A673 (cell line): ENCODE data around the gene BICD2. TPM values are rescaled to one million over a fixed set of nuclear protein-coding genes. Genes with fewer than 3 reads are reported as not detected.

Source experiments
- BruUV-seq: library from RNA; stranded (reverse); fragments of 400-500 nt; replicated peaks from 2 replicates; lab custom pipeline; 2021; lab: Mats Ljungman, UMichigan
- CTCF ChIA-PET: fragments of 300-600 bp; sonication (Branson Sonifier 250); formaldehyde crosslinking; loops from one replicate; lab custom pipeline; 2022; ENCODE audit warnings: antibody characterized with exemption; lab: Charles Lee
- POLR2A ChIA-PET: fragments of 300-600 bp; sonication (Branson Sonifier 250); formaldehyde crosslinking; loops from one replicate; lab custom pipeline; 2022; ENCODE audit warnings: antibody characterized with exemption; ENCODE audit not compliant: low non-redundant PET; lab: Charles Lee
- DNase-seq: peaks from one replicate; pipeline ENCODE4 v3.0.0-alpha.2; 2015; ENCODE audit warnings: low spot score
- H3K27ac ChIP-seq: fragments of 200-600 bp; sonication (generic); 2 replicates; pipeline ENCODE4 v1.5.1; 2016; ENCODE audit warnings: mixed run types, low read depth, mild to moderate bottlenecking, mixed read lengths, antibody characterized with exemption, low read length; ENCODE audit not compliant: poor library complexity, severe bottlenecking
- H3K27me3 ChIP-seq: fragments of 200-600 bp; sonication (generic); replicated peaks from 2 replicates; pipeline ENCODE4 v1.6.1; 2017; ENCODE audit warnings: mixed run types, low read depth, mild to moderate bottlenecking, mixed read lengths, antibody characterized with exemption, low read length; ENCODE audit not compliant: insufficient read depth, poor library complexity
- H3K36me3 ChIP-seq: fragments of 200-600 bp; sonication (generic); 2 replicates; pipeline ENCODE4 v1.6.1; 2016; ENCODE audit warnings: mixed run types, mild to moderate bottlenecking, mixed read lengths, antibody characterized with exemption, low read length; ENCODE audit not compliant: insufficient read depth, poor library complexity, severe bottlenecking
- H3K4me1 ChIP-seq: fragments of 200-600 bp; sonication (generic); 2 replicates; pipeline ENCODE4 v1.6.1; 2017; ENCODE audit warnings: mixed run types, mild to moderate bottlenecking, mixed read lengths, antibody characterized with exemption, low read length; ENCODE audit not compliant: insufficient read depth, poor library complexity, severe bottlenecking
- H3K4me3 ChIP-seq: fragments of 200-600 bp; sonication (generic); 2 replicates; pipeline ENCODE4 v1.5.1; 2016; ENCODE audit warnings: low read depth, mixed run types, mild to moderate bottlenecking, mixed read lengths, low read length; ENCODE audit not compliant: poor library complexity, severe bottlenecking
- H3K9me3 ChIP-seq: fragments of 200-600 bp; sonication (generic); 2 replicates; pipeline ENCODE4 v1.6.1; 2016; ENCODE audit warnings: mixed run types, low read depth, mild to moderate bottlenecking, mixed read lengths, antibody characterized with exemption, low read length; ENCODE audit not compliant: poor library complexity, severe bottlenecking
- CTCF ChIP-seq: fragments of 300-800, 200-600 bp; sonication (generic); conservative IDR thresholded peaks from 2 replicates; pipeline ENCODE4 v1.5.1; 2017; ENCODE audit warnings: low read depth, mild to moderate bottlenecking, antibody characterized with exemption, low read length, moderate library complexity, mixed read lengths
- EZH2 ChIP-seq: fragments of 200-600 bp; sonication (generic); IDR thresholded peaks from 2 replicates; pipeline ENCODE4 v1.6.1; 2017; ENCODE audit warnings: borderline replicate concordance, low read depth, mild to moderate bottlenecking, mixed read lengths, antibody characterized with exemption, low read length; ENCODE audit not compliant: poor library complexity, severe bottlenecking
- intact Hi-C: fragments of 100-400 bp; cut with micrococcal nuclease; formaldehyde crosslinking; loops from one replicate; pipeline ENCODE4 v1.10.0; 2022; ENCODE audit not compliant: unreplicated experiment
- total RNA-seq: library from RNA; stranded (reverse); gene quantifications from 2 replicates; pipeline ENCODE4 v1.2.3, GENCODE V29; 2021

BICD2 gene
- total RNA-seq, 1 experiment from 2014 or later, result 47.8 TPM

GRCh38 chr9:92726971-92727715 lies 37.5 kb downstream of the BICD2 start:
- H3K27me3 ChIP-seq, result no peaks in the 10 kb centered on the region
- H3K4me3 ChIP-seq, result no peak overlapping the region
- BruUV-seq, result no TSS peak
- peaks cover 8% of the 10 kb centered on the region for H3K36me3 ChIP-seq
- no peaks in the 10 kb centered on the region for H3K9me3 ChIP-seq
- no peaks in the 10 kb centered on the region for H3K4me1 ChIP-seq
- TF ChIP-seq CTCF, result no peak
- TF ChIP-seq EZH2, result no peak
- intact Hi-C loops, result no loop called here
- DNase-seq, result no peak
- CTCF ChIA-PET, result no interaction called here
- POLR2A ChIA-PET, result no interaction called here
- H3K27ac ChIP-seq, result no peak overlapping the region

GRCh38 chr9:92726348-92726747 lies 38.3 kb downstream of the BICD2 start:
- POLR2A ChIA-PET, result no interaction called here
- TF ChIP-seq EZH2 (no peak), CTCF (no peak)
- Histone ChIP-seq H3K27ac (no peak overlapping the region), H3K27me3 (no peaks in the 10 kb centered on the region), H3K9me3 (no peaks in the 10 kb centered on the region), H3K36me3 (peaks cover 8% of the 10 kb centered on the region), H3K4me3 (no peak overlapping the region), H3K4me1 (no peaks in the 10 kb centered on the region)
- intact Hi-C loops, result no loop called here
- no TSS peak for BruUV-seq
- no peak for DNase-seq
- CTCF ChIA-PET, result no interaction called here

- Histone ChIP-seq H3K4me1 (no peaks in the 10 kb centered on the region), H3K27me3 (no peaks in the 10 kb centered on the region), H3K36me3 (peaks cover 10% of the 10 kb centered on the region), H3K27ac (no peak overlapping the region), H3K4me3 (no peak overlapping the region), H3K9me3 (no peaks in the 10 kb centered on the region)
- ChIA-PET CTCF (no interaction called here), POLR2A (no interaction called here)
- TF ChIP-seq CTCF (no peak), EZH2 (no peak)
- intact Hi-C loops, result no loop called here
- no peak for DNase-seq
- no TSS peak for BruUV-seq
Observed at GRCh38 chr9:92725766-92726165, 38.9 kb downstream of the BICD2 start.
